ENCODE results near the gene FAM53C.

FAM53C gene

GRCh38 chr5:138349852-138350562 is 11.9 kb downstream of the FAM53C start:
- FAIRE-seq, result no peak
- no peak for DNase-seq (ENCODE audit: insufficient read length, low spot score)
- peak; percentile 56; the same call in 1 of the 2 replicates for TF ChIP-seq POLR2AphosphoS5 (IDR thresholded peaks at IDR 0.05; ENCODE audit: low read depth, low read length)
- TF ChIP-seq PAX5 (IDR thresholded peaks at IDR 0.05; ENCODE audit: insufficient read depth, low read length, severe bottlenecking), result no peak

GRCh38 chr5:138350563-138350890 is 12.5 kb downstream of the FAM53C start:
- DNase-seq (ENCODE audit: insufficient read length, low spot score), result no peak
- no peak for FAIRE-seq
- TF ChIP-seq POLR2A (IDR thresholded peaks at IDR 0.05; ENCODE audit: low read depth, low read length) (no peak), PAX5 (IDR thresholded peaks at IDR 0.05; ENCODE audit: insufficient read depth, low read length, severe bottlenecking) (no peak), TAF1 (IDR thresholded peaks at IDR 0.05; ENCODE audit: low read depth, low read length) (no peak)

GRCh38 chr5:138351056-138351455 is 13.0 kb downstream of the FAM53C start:
- no peak for DNase-seq (ENCODE audit: insufficient read length, low spot score)

GRCh38 chr5:138351517-138351916 is 13.5 kb downstream of the FAM53C start:
- no peak for FAIRE-seq
- TF ChIP-seq SPI1 (IDR thresholded peaks at IDR 0.05; ENCODE audit: low read depth, low read length) (no peak), POLR2A (IDR thresholded peaks at IDR 0.05; ENCODE audit: low read depth, low read length) (no peak), POU2F2 (IDR thresholded peaks at IDR 0.05; ENCODE audit: low read depth, low read length) (no peak), TAF1 (IDR thresholded peaks at IDR 0.05; ENCODE audit: low read depth, low read length) (no peak), POLR2AphosphoS5 (IDR thresholded peaks at IDR 0.05; ENCODE audit: low read depth, low read length) (no peak), PAX5 (IDR thresholded peaks at IDR 0.05; ENCODE audit: insufficient read depth, low read length, severe bottlenecking) (no peak)
- DNase-seq (ENCODE audit: insufficient read length, low spot score), result no peak

More at GRCh38 chr5:138351056-138351455, 13.0 kb downstream of the FAM53C start:
- TF ChIP-seq POLR2AphosphoS5 (IDR thresholded peaks at IDR 0.05; ENCODE audit: low read depth, low read length), result no peak
- TF ChIP-seq TAF1 (IDR thresholded peaks at IDR 0.05; ENCODE audit: low read depth, low read length), result no peak
- no peak for TF ChIP-seq POLR2A (IDR thresholded peaks at IDR 0.05; ENCODE audit: low read depth, low read length)
- TF ChIP-seq POU2F2 (IDR thresholded peaks at IDR 0.05; ENCODE audit: low read depth, low read length), result no peak
- TF ChIP-seq SPI1 (IDR thresholded peaks at IDR 0.05; ENCODE audit: low read depth, low read length), result no peak
- TF ChIP-seq PAX5 (IDR thresholded peaks at IDR 0.05; ENCODE audit: insufficient read depth, low read length, severe bottlenecking), result no peak
- FAIRE-seq, result no peak

GRCh38 chr5:138352071-138352721 is 14.1 kb downstream of the FAM53C start, which contains the start of gene KDM3B:
Gene KDM3B, plus strand, starts transcription at chr5:138352685. Its CDS starts 111 bp downstream, at chr5:138352796.
- FAIRE-seq (peak; percentile 89), DNase-seq (ENCODE audit: insufficient read length, low spot score) (peak; percentile 87)
- TF ChIP-seq POU2F2 (IDR thresholded peaks at IDR 0.05; ENCODE audit: low read depth, low read length), result 0 out of 2 replicates have a peak, but pooled peaks have one; percentile 31
- TF ChIP-seq POLR2AphosphoS5 (IDR thresholded peaks at IDR 0.05; ENCODE audit: low read depth, low read length), result no peak; the same call in 1 of the 2 replicates
- no peak for TF ChIP-seq TAF1 (IDR thresholded peaks at IDR 0.05; ENCODE audit: low read depth, low read length)
- peak; percentile 71 for TF ChIP-seq SPI1 (IDR thresholded peaks at IDR 0.05; ENCODE audit: low read depth, low read length)
- no peak for TF ChIP-seq POLR2A (IDR thresholded peaks at IDR 0.05; ENCODE audit: low read depth, low read length)
- TF ChIP-seq PAX5 (IDR thresholded peaks at IDR 0.05; ENCODE audit: insufficient read depth, low read length, severe bottlenecking), result peak; percentile 81

GRCh38 chr5:138352722-138353559 is 14.9 kb downstream of the FAM53C start:
- DNase-seq (ENCODE audit: insufficient read length, low spot score) (peak; percentile 58), FAIRE-seq (no peak)
- TF ChIP-seq SPI1 (IDR thresholded peaks at IDR 0.05; ENCODE audit: low read depth, low read length) (no peak), TAF1 (IDR thresholded peaks at IDR 0.05; ENCODE audit: low read depth, low read length) (no peak; the same call in 1 of the 2 replicates), POLR2AphosphoS5 (IDR thresholded peaks at IDR 0.05; ENCODE audit: low read depth, low read length) (peak; percentile 51; the same call in 1 of the 2 replicates), PAX5 (IDR thresholded peaks at IDR 0.05; ENCODE audit: insufficient read depth, low read length, severe bottlenecking) (no peak), POLR2A (IDR thresholded peaks at IDR 0.05; ENCODE audit: low read depth, low read length) (no peak; the same call in 1 of the 2 replicates), POU2F2 (IDR thresholded peaks at IDR 0.05; ENCODE audit: low read depth, low read length) (0 out of 2 replicates have a peak, but pooled peaks have one; percentile 1)

- peak; percentile 68 for FAIRE-seq
- no peak for DNase-seq (ENCODE audit: insufficient read length, low spot score)
Measured at GRCh38 chr5:138353560-138354080, 15.6 kb downstream of the FAM53C start.

GRCh38 chr5:138354387-138354786 is 16.3 kb downstream of the FAM53C start:
- FAIRE-seq, result no peak
- TF ChIP-seq TAF1 (IDR thresholded peaks at IDR 0.05; ENCODE audit: low read depth, low read length), result no peak
- DNase-seq (ENCODE audit: insufficient read length, low spot score), result no peak

More at GRCh38 chr5:138353560-138354080, 15.6 kb downstream of the FAM53C start:
- no peak for TF ChIP-seq TAF1 (IDR thresholded peaks at IDR 0.05; ENCODE audit: low read depth, low read length)
- no peak for TF ChIP-seq POLR2AphosphoS5 (IDR thresholded peaks at IDR 0.05; ENCODE audit: low read depth, low read length)
- no peak for TF ChIP-seq POU2F2 (IDR thresholded peaks at IDR 0.05; ENCODE audit: low read depth, low read length)
- no peak for TF ChIP-seq SPI1 (IDR thresholded peaks at IDR 0.05; ENCODE audit: low read depth, low read length)
- TF ChIP-seq POLR2A (IDR thresholded peaks at IDR 0.05; ENCODE audit: low read depth, low read length), result no peak
- no peak for TF ChIP-seq PAX5 (IDR thresholded peaks at IDR 0.05; ENCODE audit: insufficient read depth, low read length, severe bottlenecking)

- peak; percentile 95 for FAIRE-seq
Measured at GRCh38 chr5:138354926-138355378, 16.9 kb downstream of the FAM53C start.

More at GRCh38 chr5:138354926-138355378, 16.9 kb downstream of the FAM53C start:
- TF ChIP-seq POU2F2 (IDR thresholded peaks at IDR 0.05; ENCODE audit: low read depth, low read length), result no peak
- TF ChIP-seq POLR2AphosphoS5 (IDR thresholded peaks at IDR 0.05; ENCODE audit: low read depth, low read length), result no peak
- TF ChIP-seq PAX5 (IDR thresholded peaks at IDR 0.05; ENCODE audit: insufficient read depth, low read length, severe bottlenecking), result no peak
- no peak for TF ChIP-seq POLR2A (IDR thresholded peaks at IDR 0.05; ENCODE audit: low read depth, low read length)
- no peak for TF ChIP-seq SPI1 (IDR thresholded peaks at IDR 0.05; ENCODE audit: low read depth, low read length)
- no peak for TF ChIP-seq TAF1 (IDR thresholded peaks at IDR 0.05; ENCODE audit: low read depth, low read length)
- no peak for DNase-seq (ENCODE audit: insufficient read length, low spot score)
